Esophagus squamous epithelium (tissue), 5 donors: ENCODE measurements around the gene TCF19. TPM values are rescaled to one million over a fixed set of nuclear protein-coding genes. Genes with fewer than 3 reads are reported as not detected.

ENCODE experiments used
- DNase-seq: peaks from one replicate; lab custom pipeline; 2025; lab: John Stamatoyannopoulos, UW
- H3K27ac ChIP-seq, 4 donors: fragments of 200-600 bp; sonication (generic); one replicate each; pipeline ENCODE4 v1.5.1; 2016 to 2019; ENCODE audit warnings: mild to moderate bottlenecking in 1 of 4
- H3K27me3 ChIP-seq, 4 donors: fragments of 200-600 bp; sonication (generic); 1 replicate in 3 of 4; 2 replicates in 1 of 4; pipeline versions ENCODE4 v1.5.1 to v1.6.0; 2017 to 2021; ENCODE audit warnings: antibody characterized with exemption in 1 of 4
- H3K36me3 ChIP-seq, 3 donors: fragments of 200-600 bp; sonication (generic); one replicate each; pipeline ENCODE4 v1.5.1; 2016 to 2019
- H3K4me1 ChIP-seq, 3 donors: fragments of 200-600 bp; sonication (generic); one replicate each; pipeline ENCODE4 v1.5.1; 2017 to 2019
- H3K4me3 ChIP-seq, 4 donors: fragments of 200-600 bp; sonication (generic); 1 replicate in 3 of 4; 2 replicates in 1 of 4; pipeline ENCODE4 v1.5.1; 2016 to 2019; ENCODE audit warnings: mild to moderate bottlenecking in 2 of 4, moderate library complexity in 1 of 4
- H3K9me3 ChIP-seq, 3 donors: fragments of 200-600 bp; sonication (generic); one replicate each; pipeline ENCODE4 v1.5.1; 2016 to 2019
- CTCF ChIP-seq, 6 experiments: fragments of 450-650 bp in 4 of 6; fragments of 200-600 bp in 2 of 6; sonication (generic) in 2 of 6; IDR thresholded peaks; one replicate each; pipeline ENCODE4 v1.5.1; 2016 to 2019; ENCODE audit warnings: antibody characterized with exemption in 6 of 6, mild to moderate bottlenecking in 4 of 6, moderate library complexity in 4 of 6
- POLR2A ChIP-seq, 4 donors: fragments of 450-650 bp; IDR thresholded peaks; one replicate each; pipeline ENCODE4 v1.6.1; 2017; ENCODE audit warnings: antibody characterized with exemption in 4 of 4, mild to moderate bottlenecking in 4 of 4, moderate library complexity in 3 of 4
- WGBS, 2 donors: methylation state at CpG; one replicate each; pipeline ENCODE4 v1.1.5; 2018; 5-methylcytosine and 5-hydroxymethylcytosine counted together
- intact Hi-C: fragments of 100-400 bp; cut with DNase I; formaldehyde crosslinking; loops from one replicate; pipeline ENCODE4 v1.15.0; 2022
- total RNA-seq, 4 donors: library from RNA; depleted of rRNA; stranded (reverse); fragments of >200 nt; gene quantifications; one replicate each; pipeline ENCODE4 v1.1.0, GENCODE V29; 2016
- donor health status: DM: yes; HTN: yes; CAD: no.

The TCF19 gene
- total RNA-seq, 4 donors from 2014 or later, result 12.2 to 17.2 (median 16.6) TPM

DNA sequence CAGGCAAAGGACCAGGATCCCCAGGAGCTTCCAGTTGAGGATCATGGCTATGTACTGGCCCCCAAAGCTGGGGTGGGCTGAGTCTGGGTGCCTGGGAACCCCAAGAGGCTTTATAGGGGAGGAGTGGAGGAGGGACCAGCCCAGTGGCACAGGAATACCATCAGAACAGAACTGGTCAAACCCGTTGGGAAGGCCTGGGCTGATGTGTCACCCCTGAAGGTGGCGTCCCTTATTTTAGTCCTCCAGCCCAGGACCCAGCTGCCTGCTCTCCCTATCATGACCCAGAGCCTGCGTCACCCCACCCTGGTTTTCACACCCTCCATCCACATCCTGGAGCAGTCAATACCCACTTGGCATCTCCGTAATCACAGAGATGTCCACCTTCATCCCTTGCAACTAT, 19.4 kb upstream of the TCF19 start, which contains the start of gene PSORS1C2:
PSORS1C2 (minus strand) TSS at position 85 of the 400 bp plus-strand sequence; CDS start at position 45, 40 bp downstream.
- Histone ChIP-seq H3K4me3 (peak within 1 kb of the TSS in 2 of 4 donors; percentile 28 to 57), H3K9me3 (no peaks in the 10 kb centered on the region), H3K27ac (peak within 1 kb of the TSS in 1 of 4 donors; percentile 63), H3K36me3 (peaks cover 0 to 19% (median 0%) of the 10 kb centered on the region in 3 donors), H3K27me3 (no peaks in the 10 kb centered on the region), H3K4me1 (peaks cover 4 to 42% (median 7%) of the 10 kb centered on the region in 3 donors)
- WGBS, 2 donors, result 53 to 62% methylated on average over 3 to 4 of the region's 4 CpGs
- intact Hi-C loops, result loop anchor here (5.0 kb wide), 2 partner anchors 53 to 228 kb away; no protein-coding TSS in a partner anchor
- TF ChIP-seq CTCF (IDR thresholded peaks at IDR 0.05), result no peak
- no peak for TF ChIP-seq POLR2A (IDR thresholded peaks at IDR 0.05)
- no peak for DNase-seq

DNA sequence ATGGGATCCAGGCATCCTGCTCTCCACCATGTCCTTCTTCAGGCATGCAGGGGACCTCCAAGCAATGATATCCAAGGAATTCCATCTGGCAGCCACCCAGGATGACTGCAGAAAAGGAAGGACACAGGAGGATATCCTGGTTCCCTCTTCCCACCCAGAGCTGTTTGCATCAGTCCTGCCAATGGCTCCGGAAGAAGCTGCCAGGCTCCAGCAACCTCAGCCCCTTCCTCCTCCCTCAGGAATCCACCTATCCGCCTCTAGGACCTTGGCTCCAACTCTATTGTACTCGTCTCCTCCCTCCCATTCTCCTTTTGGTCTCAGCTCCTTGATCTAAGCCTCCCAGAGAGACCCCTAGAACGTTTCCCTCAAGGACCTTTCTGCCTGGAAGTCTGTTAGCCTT, 18.8 kb upstream of the TCF19 start:
- TF ChIP-seq CTCF (IDR thresholded peaks at IDR 0.05) (no peak), POLR2A (IDR thresholded peaks at IDR 0.05) (no peak)
- intact Hi-C loops, result loop anchor here (5.0 kb wide), 2 partner anchors 53 to 228 kb away; no protein-coding TSS in a partner anchor
- no peak for DNase-seq
- Histone ChIP-seq H3K9me3 (no peaks in the 10 kb centered on the region), H3K27me3 (no peaks in the 10 kb centered on the region), H3K27ac (no peak overlapping the region), H3K4me3 (no peak overlapping the region), H3K36me3 (peaks cover 0 to 25% (median 0%) of the 10 kb centered on the region in 3 donors), H3K4me1 (peaks cover 4 to 42% (median 7%) of the 10 kb centered on the region in 3 donors)
- 21 to 27% methylated on average over 4 of the region's 4 CpGs for WGBS, 2 donors

- peaks cover 0 to 36% (median 0%) of the 10 kb centered on the region in 3 donors for H3K36me3 ChIP-seq
- peaks cover 4 to 42% (median 7%) of the 10 kb centered on the region in 3 donors for H3K4me1 ChIP-seq
- no peak overlapping the region for H3K27ac ChIP-seq
- no peaks in the 10 kb centered on the region for H3K27me3 ChIP-seq
- 87 to 95% methylated on average over 11 of the region's 15 CpGs for WGBS, 2 donors
- intact Hi-C loops, result no loop called here
- no peak overlapping the region for H3K4me3 ChIP-seq
- DNase-seq, result no peak
- H3K9me3 ChIP-seq, result no peaks in the 10 kb centered on the region
- TF ChIP-seq POLR2A (IDR thresholded peaks at IDR 0.05) (no peak), CTCF (IDR thresholded peaks at IDR 0.05) (no peak)
Observed at GRCh38 chr6:31140643-31141042, 17.7 kb upstream of the TCF19 start.

- intact Hi-C loops, result no loop called here
- Histone ChIP-seq H3K27me3 (no peaks in the 10 kb centered on the region), H3K4me1 (peaks cover 2 to 39% (median 7%) of the 10 kb centered on the region in 3 donors), H3K36me3 (peaks cover 0 to 51% (median 0%) of the 10 kb centered on the region in 3 donors), H3K9me3 (no peaks in the 10 kb centered on the region), H3K4me3 (no peak overlapping the region), H3K27ac (no peak overlapping the region)
- TF ChIP-seq POLR2A (IDR thresholded peaks at IDR 0.05) (no peak), CTCF (IDR thresholded peaks at IDR 0.05) (no peak)
- WGBS, 2 donors, result 7 to 51% methylated on average over 1 to 2 of the region's 2 CpGs
- DNase-seq, result no peak
Observed at GRCh38 chr6:31142361-31142761, 16.0 kb upstream of the TCF19 start.

DNA sequence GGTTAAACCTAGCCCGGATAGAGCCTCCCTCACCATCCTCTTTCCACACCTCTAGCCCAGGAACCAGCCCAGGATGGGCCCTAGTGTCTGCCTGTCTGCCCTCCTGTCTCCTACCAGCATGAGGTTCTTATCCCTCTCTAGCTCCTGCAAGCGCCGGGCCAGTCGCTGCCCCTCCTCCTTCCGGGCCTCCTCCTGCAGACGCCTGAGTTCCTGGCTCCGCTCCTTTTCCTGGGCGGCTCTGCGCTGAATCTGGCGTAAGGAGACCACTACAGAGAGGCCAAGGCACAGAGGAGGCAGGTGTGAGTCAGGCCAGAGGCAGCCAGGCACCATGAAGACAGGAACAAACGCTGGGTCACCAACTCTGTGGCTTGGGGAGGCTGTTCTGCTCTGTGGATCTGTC, 15.2 kb upstream of the TCF19 start:
- no peak for TF ChIP-seq POLR2A (IDR thresholded peaks at IDR 0.05)
- TF ChIP-seq CTCF (IDR thresholded peaks at IDR 0.05), result no peak
- 13 to 40% methylated on average over 1 to 2 of the region's 11 CpGs for WGBS, 2 donors
- DNase-seq, result no peak
- peaks cover 0 to 54% (median 0%) of the 10 kb centered on the region in 3 donors for H3K36me3 ChIP-seq
- intact Hi-C loops, result no loop called here
- H3K27ac ChIP-seq, result no peak overlapping the region
- H3K9me3 ChIP-seq, result no peaks in the 10 kb centered on the region
- no peak overlapping the region for H3K4me3 ChIP-seq
- H3K27me3 ChIP-seq, result no peaks in the 10 kb centered on the region
- peaks cover 0 to 31% (median 0%) of the 10 kb centered on the region in 3 donors for H3K4me1 ChIP-seq
